Left ventricle myocardium superior (tissue), 1 donor: Measurements from ENCODE around the gene AMBN. TPM values are rescaled to one million over a fixed set of nuclear protein-coding genes. Genes with fewer than 3 reads are reported as not detected.

Source experiments
- ATAC-seq: fragments of 200-7000 bp; cut with Tn5 transposase; one replicate; pipeline ENCODE4 v1.9.1; 2020; ENCODE audit warnings: mild to moderate bottlenecking, moderate library complexity
- DNase-seq: peaks from one replicate; pipeline ENCODE4 v3.0.0-alpha.2; 2020
- intact Hi-C: fragments of 100-400 bp; cut with micrococcal nuclease; formaldehyde crosslinking; loops from one replicate; pipeline ENCODE4 v1.11.0; 2022
- total RNA-seq: library from RNA; stranded (reverse); fragmentation: NEBNext Ultra II Directional; extraction: Animal tissue kit (Norgen Biotek cat#: 25700); gene quantifications from one replicate; pipeline ENCODE4 v1.2.1, GENCODE V29; 2021
- donor health status: DM: no; HTN: yes; CAD: no; lungs with severe emphysema.

Gene AMBN
- total RNA-seq, 1 donor from 2014 or later: not detected

- DNase-seq (no peak), ATAC-seq (no peak)
- intact Hi-C loops: no loop called here
These were observed 62.6 kb downstream of the AMBN start for GRCh38 chr4:70654605-70655011.

Other genes starting within 250 kb of the AMBN start
- gene SMR3A, start 231.5 kb upstream of the AMBN start, total RNA-seq: not detected
- not detected for gene SMR3B, start 209.1 kb upstream of the AMBN start, total RNA-seq
- not detected for gene OPRPN, start 194.3 kb upstream of the AMBN start, total RNA-seq
- gene MUC7, start 120.1 kb upstream of the AMBN start, total RNA-seq: not detected
- gene AMTN, start 73.7 kb upstream of the AMBN start, total RNA-seq: not detected
- 1.9 TPM for gene ENAM, start 36.5 kb downstream of the AMBN start, total RNA-seq
- 7.0 TPM for gene JCHAIN, start 74.3 kb downstream of the AMBN start, total RNA-seq
- gene UTP3, start 96.3 kb downstream of the AMBN start, total RNA-seq: 14.2 TPM
- gene RUFY3, start 129.7 kb downstream of the AMBN start, total RNA-seq: 22.1 TPM
- 105 TPM for gene GRSF1, start 247.6 kb downstream of the AMBN start, total RNA-seq